ENCODE measurements around the gene CC2D2B.

CC2D2B gene

GRCh38 chr10:95907456-95908253, at the start of gene CC2D2B:
Gene CC2D2B (plus strand): TSS chr10:95907975. CDS start chr10:95911324, 3,349 bp downstream.
- Histone ChIP-seq H3K36me3 (ENCODE audit: control insufficient read depth, low read depth, low read length) (peaks cover 13% of the 10 kb centered on the region), H3K9me3 (ENCODE audit: control insufficient read depth, low read depth, low read length) (no peaks in the 10 kb centered on the region), H3K27ac (ENCODE audit: low read length) (no peak within 1 kb of the TSS), H3K4me1 (ENCODE audit: control insufficient read depth, low read depth, low read length) (peaks cover 4% of the 10 kb centered on the region), H3K9ac (ENCODE audit: low read length) (peak within 1 kb of the TSS; percentile 51), H3K27me3 (ENCODE audit: control insufficient read depth, insufficient read depth, low read length) (no peaks in the 10 kb centered on the region), H3K4me3 (ENCODE audit: low read length) (peak within 1 kb of the TSS; percentile 94)

GRCh38 chr10:95860166-95860940, 47.4 kb upstream of the CC2D2B start:
- Histone ChIP-seq H3K27ac (ENCODE audit: low read length) (no peak overlapping the region), H3K36me3 (ENCODE audit: control insufficient read depth, low read depth, low read length) (no peaks in the 10 kb centered on the region), H3K9ac (ENCODE audit: low read length) (no peak overlapping the region), H3K4me3 (ENCODE audit: low read length) (no peak overlapping the region), H3K9me3 (ENCODE audit: control insufficient read depth, low read depth, low read length) (no peaks in the 10 kb centered on the region), H3K27me3 (ENCODE audit: control insufficient read depth, insufficient read depth, low read length) (no peaks in the 10 kb centered on the region), H3K4me1 (ENCODE audit: control insufficient read depth, low read depth, low read length) (no peaks in the 10 kb centered on the region)

- Histone ChIP-seq H3K36me3 (ENCODE audit: control insufficient read depth, low read depth, low read length) (no peaks in the 10 kb centered on the region), H3K9ac (ENCODE audit: low read length) (no peak overlapping the region), H3K4me1 (ENCODE audit: control insufficient read depth, low read depth, low read length) (no peaks in the 10 kb centered on the region), H3K9me3 (ENCODE audit: control insufficient read depth, low read depth, low read length) (no peaks in the 10 kb centered on the region), H3K27me3 (ENCODE audit: control insufficient read depth, insufficient read depth, low read length) (no peaks in the 10 kb centered on the region), H3K27ac (ENCODE audit: low read length) (no peak overlapping the region), H3K4me3 (ENCODE audit: low read length) (no peak overlapping the region)
These were observed 46.4 kb upstream of the CC2D2B start for GRCh38 chr10:95861386-95861785.

- Histone ChIP-seq H3K36me3 (ENCODE audit: control insufficient read depth, low read depth, low read length) (no peaks in the 10 kb centered on the region), H3K9me3 (ENCODE audit: control insufficient read depth, low read depth, low read length) (no peaks in the 10 kb centered on the region), H3K9ac (ENCODE audit: low read length) (no peak overlapping the region), H3K4me1 (ENCODE audit: control insufficient read depth, low read depth, low read length) (no peaks in the 10 kb centered on the region), H3K27me3 (ENCODE audit: control insufficient read depth, insufficient read depth, low read length) (no peaks in the 10 kb centered on the region), H3K4me3 (ENCODE audit: low read length) (no peak overlapping the region), H3K27ac (ENCODE audit: low read length) (no peak overlapping the region)
These were observed 42.6 kb upstream of the CC2D2B start for GRCh38 chr10:95864906-95865813.

GRCh38 chr10:95865814-95866466, 41.8 kb upstream of the CC2D2B start:
- Histone ChIP-seq H3K4me1 (ENCODE audit: control insufficient read depth, low read depth, low read length) (no peaks in the 10 kb centered on the region), H3K4me3 (ENCODE audit: low read length) (no peak overlapping the region), H3K27ac (ENCODE audit: low read length) (no peak overlapping the region), H3K27me3 (ENCODE audit: control insufficient read depth, insufficient read depth, low read length) (no peaks in the 10 kb centered on the region), H3K9ac (ENCODE audit: low read length) (no peak overlapping the region), H3K9me3 (ENCODE audit: control insufficient read depth, low read depth, low read length) (no peaks in the 10 kb centered on the region), H3K36me3 (ENCODE audit: control insufficient read depth, low read depth, low read length) (peaks cover 3% of the 10 kb centered on the region)

- Histone ChIP-seq H3K4me1 (ENCODE audit: control insufficient read depth, low read depth, low read length) (no peaks in the 10 kb centered on the region), H3K36me3 (ENCODE audit: control insufficient read depth, low read depth, low read length) (peaks cover 3% of the 10 kb centered on the region), H3K27me3 (ENCODE audit: control insufficient read depth, insufficient read depth, low read length) (no peaks in the 10 kb centered on the region), H3K9ac (ENCODE audit: low read length) (no peak overlapping the region), H3K9me3 (ENCODE audit: control insufficient read depth, low read depth, low read length) (no peaks in the 10 kb centered on the region), H3K4me3 (ENCODE audit: low read length) (no peak overlapping the region), H3K27ac (ENCODE audit: low read length) (no peak overlapping the region)
These were observed 41.3 kb upstream of the CC2D2B start for GRCh38 chr10:95866467-95866842.

GRCh38 chr10:95867866-95868265, 39.9 kb upstream of the CC2D2B start:
- no peaks in the 10 kb centered on the region for H3K9me3 ChIP-seq (ENCODE audit: control insufficient read depth, low read depth, low read length)
- H3K4me1 ChIP-seq (ENCODE audit: control insufficient read depth, low read depth, low read length): no peaks in the 10 kb centered on the region
- H3K36me3 ChIP-seq (ENCODE audit: control insufficient read depth, low read depth, low read length): peaks cover 10% of the 10 kb centered on the region
- H3K27ac ChIP-seq (ENCODE audit: low read length): no peak overlapping the region
- H3K9ac ChIP-seq (ENCODE audit: low read length): no peak overlapping the region
- H3K4me3 ChIP-seq (ENCODE audit: low read length): no peak overlapping the region
- H3K27me3 ChIP-seq (ENCODE audit: control insufficient read depth, insufficient read depth, low read length): no peaks in the 10 kb centered on the region

GRCh38 chr10:95872158-95872711, 35.5 kb upstream of the CC2D2B start:
- no peaks in the 10 kb centered on the region for H3K9me3 ChIP-seq (ENCODE audit: control insufficient read depth, low read depth, low read length)
- no peak overlapping the region for H3K4me3 ChIP-seq (ENCODE audit: low read length)
- H3K9ac ChIP-seq (ENCODE audit: low read length): no peak overlapping the region
- peaks cover 20% of the 10 kb centered on the region for H3K36me3 ChIP-seq (ENCODE audit: control insufficient read depth, low read depth, low read length)
- no peaks in the 10 kb centered on the region for H3K27me3 ChIP-seq (ENCODE audit: control insufficient read depth, insufficient read depth, low read length)
- H3K4me1 ChIP-seq (ENCODE audit: control insufficient read depth, low read depth, low read length): peaks cover 6% of the 10 kb centered on the region
- no peak overlapping the region for H3K27ac ChIP-seq (ENCODE audit: low read length)

GRCh38 chr10:95873139-95873538, 34.6 kb upstream of the CC2D2B start:
- Histone ChIP-seq H3K9ac (ENCODE audit: low read length) (no peak overlapping the region), H3K27ac (ENCODE audit: low read length) (no peak overlapping the region), H3K4me3 (ENCODE audit: low read length) (no peak overlapping the region), H3K4me1 (ENCODE audit: control insufficient read depth, low read depth, low read length) (peaks cover 6% of the 10 kb centered on the region), H3K9me3 (ENCODE audit: control insufficient read depth, low read depth, low read length) (no peaks in the 10 kb centered on the region), H3K36me3 (ENCODE audit: control insufficient read depth, low read depth, low read length) (peaks cover 20% of the 10 kb centered on the region), H3K27me3 (ENCODE audit: control insufficient read depth, insufficient read depth, low read length) (no peaks in the 10 kb centered on the region)

GRCh38 chr10:95873651-95874050, 34.1 kb upstream of the CC2D2B start:
- Histone ChIP-seq H3K4me1 (ENCODE audit: control insufficient read depth, low read depth, low read length) (peaks cover 6% of the 10 kb centered on the region), H3K27me3 (ENCODE audit: control insufficient read depth, insufficient read depth, low read length) (no peaks in the 10 kb centered on the region), H3K4me3 (ENCODE audit: low read length) (no peak overlapping the region), H3K27ac (ENCODE audit: low read length) (no peak overlapping the region), H3K9ac (ENCODE audit: low read length) (no peak overlapping the region), H3K36me3 (ENCODE audit: control insufficient read depth, low read depth, low read length) (peaks cover 20% of the 10 kb centered on the region), H3K9me3 (ENCODE audit: control insufficient read depth, low read depth, low read length) (no peaks in the 10 kb centered on the region)

Data from iPS-18a (cell line).